22Rv1 (cell line): ENCODE results near the gene SLC9A4.

Source experiments
- H3K27ac ChIP-seq: fragments of 450-650 bp; 2 replicates; pipeline ENCODE4 v1.5.1; 2017
- ZFX ChIP-seq: fragments of 450-650 bp; IDR thresholded peaks from 2 replicates; pipeline ENCODE4 v1.6.1; 2017; ENCODE audit warnings: antibody characterized with exemption, borderline replicate concordance
- TF ChIP-seq, protein P1 (sequence below): fragments of 450-650 bp; IDR thresholded peaks from 2 replicates; pipeline ENCODE4 v1.5.1; 2017; ENCODE audit warnings: mild to moderate bottlenecking

The SLC9A4 gene

DNA sequence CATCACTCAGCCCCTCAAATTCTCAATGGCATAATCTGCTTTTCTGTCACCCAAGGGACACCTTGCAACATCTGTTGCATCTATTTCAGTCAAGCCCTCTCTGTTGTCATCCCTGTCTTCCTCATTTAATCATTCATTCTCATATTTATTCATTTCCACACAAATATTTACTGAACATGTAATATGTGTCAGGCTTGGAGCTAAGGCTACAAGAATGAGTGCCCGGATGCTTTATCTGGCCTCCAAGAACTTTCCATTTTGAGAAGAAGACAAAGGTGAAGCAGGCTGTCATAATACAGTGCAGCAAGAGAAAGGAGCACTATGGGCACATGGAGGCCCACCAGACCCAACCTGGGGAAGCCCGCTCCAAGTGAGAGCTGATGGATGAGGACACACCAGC, 34.4 kb upstream of the SLC9A4 start:
- H3K27ac ChIP-seq = no peak overlapping the region
- TF ChIP-seq ZFX = no peak
- TF ChIP-seq, protein P1, sequence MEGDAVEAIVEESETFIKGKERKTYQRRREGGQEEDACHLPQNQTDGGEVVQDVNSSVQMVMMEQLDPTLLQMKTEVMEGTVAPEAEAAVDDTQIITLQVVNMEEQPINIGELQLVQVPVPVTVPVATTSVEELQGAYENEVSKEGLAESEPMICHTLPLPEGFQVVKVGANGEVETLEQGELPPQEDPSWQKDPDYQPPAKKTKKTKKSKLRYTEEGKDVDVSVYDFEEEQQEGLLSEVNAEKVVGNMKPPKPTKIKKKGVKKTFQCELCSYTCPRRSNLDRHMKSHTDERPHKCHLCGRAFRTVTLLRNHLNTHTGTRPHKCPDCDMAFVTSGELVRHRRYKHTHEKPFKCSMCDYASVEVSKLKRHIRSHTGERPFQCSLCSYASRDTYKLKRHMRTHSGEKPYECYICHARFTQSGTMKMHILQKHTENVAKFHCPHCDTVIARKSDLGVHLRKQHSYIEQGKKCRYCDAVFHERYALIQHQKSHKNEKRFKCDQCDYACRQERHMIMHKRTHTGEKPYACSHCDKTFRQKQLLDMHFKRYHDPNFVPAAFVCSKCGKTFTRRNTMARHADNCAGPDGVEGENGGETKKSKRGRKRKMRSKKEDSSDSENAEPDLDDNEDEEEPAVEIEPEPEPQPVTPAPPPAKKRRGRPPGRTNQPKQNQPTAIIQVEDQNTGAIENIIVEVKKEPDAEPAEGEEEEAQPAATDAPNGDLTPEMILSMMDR = no peak

DNA sequence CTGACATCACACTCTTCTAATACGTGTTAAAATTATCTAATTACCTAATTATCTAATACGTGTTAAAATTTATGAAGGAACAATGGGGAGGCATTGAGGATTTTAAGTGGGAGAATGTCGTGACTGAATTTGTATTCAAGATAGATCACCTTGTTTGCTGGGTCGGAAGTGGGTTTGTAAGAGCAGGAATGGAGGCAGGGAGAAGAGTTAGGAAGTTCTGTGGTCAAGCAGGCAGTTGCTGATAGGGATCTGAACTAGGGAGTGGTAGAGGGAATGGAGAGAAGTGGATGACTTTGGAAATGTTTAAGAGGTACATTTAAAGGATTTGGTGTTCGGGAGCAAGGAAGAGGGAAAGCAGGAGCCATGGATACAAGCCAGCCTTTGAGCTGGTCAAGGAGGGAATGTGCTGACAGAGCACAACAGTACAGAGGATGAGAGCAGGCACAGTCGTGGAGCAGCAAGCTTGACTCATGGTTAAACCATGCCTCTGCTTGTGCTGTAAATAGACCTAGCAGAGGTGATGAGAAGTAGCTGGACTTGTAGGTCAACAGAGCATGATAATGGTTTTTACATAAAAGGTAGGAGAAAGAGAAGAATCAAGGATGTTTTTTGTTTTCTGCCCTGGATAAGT, 33.8 kb upstream of the SLC9A4 start:
- no peak for TF ChIP-seq ZFX
- TF ChIP-seq, protein P1 = no peak
- H3K27ac ChIP-seq = no peak overlapping the region

DNA sequence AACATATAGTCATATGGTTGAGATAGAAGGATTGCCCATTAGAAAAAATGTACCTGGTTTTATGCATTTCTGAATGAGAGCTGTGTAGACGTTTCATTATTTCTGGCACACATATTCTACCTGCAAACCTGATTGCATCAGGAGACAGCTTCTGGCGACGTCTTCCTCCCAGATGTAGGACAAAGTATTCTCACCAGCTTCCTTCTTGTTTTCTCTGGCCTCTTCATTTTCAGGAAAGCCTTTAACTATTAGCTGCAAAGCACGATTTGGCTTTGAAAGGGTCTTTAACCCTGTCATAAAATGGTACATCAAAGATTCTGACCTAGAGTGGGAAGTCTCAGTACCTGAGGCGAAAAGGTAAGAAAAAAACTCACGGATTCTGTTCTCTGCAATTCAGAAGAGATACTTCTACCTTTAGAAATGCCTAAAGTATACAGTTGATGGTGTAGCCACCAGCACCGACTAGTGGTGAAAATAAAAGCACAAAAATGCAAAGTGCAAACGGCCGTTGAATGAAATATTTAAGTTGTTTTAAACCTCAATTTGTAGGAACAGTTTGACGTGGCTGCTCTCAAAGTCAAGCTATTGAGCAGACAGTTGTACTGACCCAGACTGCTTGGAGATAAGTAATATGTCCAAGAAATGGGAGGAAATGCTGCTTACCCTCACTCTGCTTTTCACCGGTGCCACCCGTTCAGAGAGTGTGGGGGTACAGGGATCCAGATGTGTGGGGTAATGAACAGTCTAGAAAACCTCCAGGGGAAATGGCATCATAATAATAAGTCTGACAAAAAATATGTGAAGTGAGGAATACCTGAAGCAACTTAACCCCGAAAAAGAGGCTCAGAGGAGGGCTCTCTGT, 29.8 kb upstream of the SLC9A4 start:
- H3K27ac ChIP-seq = no peak overlapping the region
- TF ChIP-seq, protein P1 = peak; percentile 83
- TF ChIP-seq ZFX = no peak

DNA sequence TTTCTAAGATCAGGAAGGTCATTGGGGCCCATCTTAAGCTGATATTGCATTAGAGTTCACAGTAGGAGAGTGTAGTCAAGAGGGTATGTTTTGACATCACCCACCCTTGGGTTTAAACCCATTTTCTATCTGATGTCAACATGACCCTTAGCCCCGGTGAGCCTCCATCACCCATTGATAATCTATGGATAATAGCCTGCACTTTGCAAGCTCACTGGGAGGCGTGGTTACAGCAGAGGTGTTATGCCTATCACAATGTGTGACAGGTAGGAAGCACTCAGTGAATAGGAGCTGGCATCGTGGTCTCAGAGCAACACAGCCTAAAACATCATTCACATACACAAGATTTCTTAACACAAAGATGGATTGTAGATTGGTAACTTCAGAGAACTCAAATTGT, 28.8 kb upstream of the SLC9A4 start:
- no peak overlapping the region for H3K27ac ChIP-seq
- TF ChIP-seq, protein P1 = no peak
- no peak for TF ChIP-seq ZFX

DNA sequence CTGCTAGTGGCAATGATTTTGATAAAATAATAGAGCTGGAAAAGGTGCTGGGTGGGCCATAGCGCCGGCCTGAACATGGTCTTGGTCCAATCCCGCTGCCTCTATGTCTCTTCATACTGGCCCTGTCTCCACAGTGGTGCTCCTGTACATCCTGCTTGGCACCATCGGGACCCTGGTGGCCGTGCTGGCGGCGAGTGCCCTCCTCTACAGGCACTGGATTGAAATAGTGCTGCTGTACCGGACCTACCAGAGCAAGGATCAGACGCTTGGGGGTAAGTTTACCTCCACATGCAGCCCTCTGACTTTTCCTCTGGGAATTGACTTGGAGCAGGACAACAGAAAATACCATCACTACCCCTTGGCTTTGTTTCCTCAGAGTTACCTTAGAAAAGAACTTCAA, 26.1 kb upstream of the SLC9A4 start:
- no peak for TF ChIP-seq ZFX
- TF ChIP-seq, protein P1 = no peak
- no peak overlapping the region for H3K27ac ChIP-seq

DNA sequence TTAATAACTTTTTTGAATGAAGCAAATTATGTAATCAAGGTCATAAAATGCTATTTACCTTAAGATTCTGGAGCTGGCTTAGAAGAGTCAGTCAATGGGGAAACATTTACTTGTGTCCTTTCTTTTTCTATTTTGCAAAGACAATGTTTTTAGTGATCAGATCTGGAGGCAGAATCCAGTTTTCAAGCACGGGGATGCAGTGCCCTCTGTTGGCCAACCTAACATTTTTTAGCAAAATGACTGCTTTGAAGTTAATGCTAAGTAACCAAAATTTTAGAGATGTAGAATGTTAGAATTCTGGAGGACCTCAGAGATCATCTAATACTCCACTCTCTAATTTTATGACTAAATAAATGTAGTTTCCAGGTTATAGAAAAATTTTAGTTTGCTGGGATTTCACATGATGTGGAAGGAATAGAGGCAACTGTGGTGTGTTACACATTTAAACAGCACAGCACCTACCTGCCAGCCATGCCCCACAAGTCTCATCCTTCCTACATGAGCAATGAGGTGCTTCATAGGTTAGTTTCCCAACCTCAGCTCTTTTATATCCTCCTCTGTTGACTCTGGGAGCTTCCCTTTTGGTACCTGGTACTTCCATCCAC, 23.6 kb upstream of the SLC9A4 start:
- no peak overlapping the region for H3K27ac ChIP-seq
- TF ChIP-seq ZFX = no peak
- TF ChIP-seq, protein P1 = peak; percentile 85

DNA sequence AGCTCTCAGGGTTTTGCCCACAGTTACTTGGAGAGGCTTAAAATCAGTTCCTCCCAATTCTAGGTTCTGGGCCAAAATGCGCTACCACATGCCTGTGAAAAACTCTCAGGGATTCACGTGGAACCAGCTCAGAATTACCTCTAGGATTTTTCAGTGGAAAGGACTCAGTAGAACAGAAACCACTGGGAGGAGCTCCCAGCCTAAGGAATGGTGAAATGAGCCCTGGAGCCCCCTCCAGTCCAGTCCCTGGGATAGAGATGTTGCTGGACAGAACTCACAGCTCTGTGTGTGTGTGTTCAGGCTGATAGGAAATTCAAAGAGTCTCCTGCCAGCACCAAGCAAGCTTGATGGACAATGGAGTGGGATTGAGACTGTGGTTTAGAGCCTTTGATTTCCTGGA, 21.1 kb upstream of the SLC9A4 start:
- no peak overlapping the region for H3K27ac ChIP-seq
- TF ChIP-seq ZFX = no peak
- TF ChIP-seq, protein P1 = no peak
